NCI-H2171 (cell line): ENCODE data around the gene MAP3K7CL.

Experiments used
- DNase-seq: peaks from one replicate; lab custom pipeline; 2025; lab: John Stamatoyannopoulos, UW

Gene MAP3K7CL, protein sequence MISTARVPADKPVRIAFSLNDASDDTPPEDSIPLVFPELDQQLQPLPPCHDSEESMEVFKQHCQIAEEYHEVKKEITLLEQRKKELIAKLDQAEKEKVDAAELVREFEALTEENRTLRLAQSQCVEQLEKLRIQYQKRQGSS

DNA sequence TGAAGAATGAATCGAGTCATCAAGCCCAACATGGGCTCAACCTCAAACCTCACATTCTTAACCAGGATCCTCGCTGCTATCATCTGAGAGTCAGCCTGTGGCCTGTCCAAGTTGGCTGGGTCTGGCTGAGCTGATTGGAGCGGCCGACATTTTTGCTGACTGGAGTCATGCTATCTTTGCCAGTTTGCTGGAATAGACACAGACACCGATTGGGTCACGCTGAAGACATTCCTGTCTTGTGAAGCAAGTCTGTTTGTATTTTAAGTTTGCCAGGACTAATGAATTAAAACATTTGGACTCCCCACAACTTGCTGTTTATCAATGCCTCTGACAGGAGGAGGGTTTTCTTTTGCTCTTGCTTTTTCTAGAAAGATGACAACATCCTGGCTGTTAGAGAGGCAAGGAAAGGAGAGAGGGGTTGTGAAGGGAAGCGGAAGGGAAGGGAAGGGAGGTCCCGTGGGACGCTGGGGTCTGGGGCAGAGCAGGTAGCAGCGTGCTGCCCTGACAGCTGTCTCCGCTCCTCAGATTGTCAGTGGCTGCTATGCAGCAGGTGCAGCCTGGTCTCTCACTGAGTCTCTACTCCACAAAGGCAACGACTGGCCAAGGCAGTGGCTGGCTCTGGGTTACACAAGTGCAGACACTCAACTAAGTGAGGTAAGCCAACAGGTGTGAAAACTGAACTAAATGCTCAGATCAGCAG lies at the start of gene MAP3K7CL:
Gene MAP3K7CL, plus strand, starts transcription at position 375 of the 700 bp plus-strand sequence. CDS start 2,701 bp downstream, outside the sequence.
- DNase-seq, result peak; percentile 87

DNA sequence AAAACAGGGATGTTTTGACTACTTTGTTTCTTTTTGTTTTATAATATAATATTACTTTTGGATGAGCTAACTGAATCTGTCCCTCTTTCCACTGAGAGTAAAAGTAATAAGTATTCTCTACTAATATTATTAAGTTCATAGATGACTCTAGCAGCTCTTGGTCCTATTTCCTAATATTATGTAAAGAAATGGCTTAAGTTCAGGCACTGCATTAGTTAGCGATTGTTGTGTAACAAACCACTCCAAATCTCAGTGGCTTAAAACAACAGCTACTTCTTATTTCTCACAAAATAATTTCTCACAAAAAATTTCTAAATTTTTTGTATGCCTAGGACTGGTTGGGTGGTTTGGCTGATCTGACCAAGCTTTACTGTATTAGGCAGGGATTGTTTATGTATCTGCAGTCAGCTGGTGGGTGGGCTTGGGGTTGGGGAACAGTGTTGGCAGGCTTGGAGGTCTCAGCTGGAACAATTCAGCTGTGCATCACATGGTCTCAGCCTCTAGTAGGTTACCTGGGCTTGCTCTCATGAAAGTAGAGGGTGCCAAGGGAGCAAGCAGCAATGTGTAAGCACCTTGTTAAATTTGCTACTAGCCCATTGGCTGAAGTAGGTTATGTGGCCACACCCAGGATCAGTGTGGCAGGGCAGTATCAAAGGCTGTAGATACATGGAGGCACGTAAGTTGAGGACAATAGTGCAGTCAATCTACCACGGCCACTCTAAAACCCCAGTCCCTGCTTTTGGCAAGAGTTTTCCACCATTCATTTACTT lies 48.2 kb upstream of the MAP3K7CL start:
- no peak for DNase-seq

DNA sequence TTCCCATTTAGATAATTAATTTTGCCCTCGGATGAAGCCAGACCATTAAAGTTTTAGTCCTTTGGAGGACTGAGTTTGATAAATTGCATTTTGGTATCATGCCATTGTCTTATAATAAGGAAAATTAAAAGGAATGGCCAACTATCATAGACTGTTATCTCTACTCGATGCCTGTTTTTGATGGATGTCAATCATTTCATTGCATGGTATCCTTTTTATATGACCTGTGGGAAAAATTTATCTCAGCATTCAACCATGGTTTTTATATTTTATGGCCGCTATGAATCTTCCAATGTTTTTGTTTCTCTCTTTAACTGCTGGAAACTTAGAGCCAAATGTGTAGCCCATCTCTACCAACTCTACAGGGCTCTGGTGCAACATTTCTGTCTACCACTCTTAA lies 47.1 kb upstream of the MAP3K7CL start:
- DNase-seq, result no peak

DNA sequence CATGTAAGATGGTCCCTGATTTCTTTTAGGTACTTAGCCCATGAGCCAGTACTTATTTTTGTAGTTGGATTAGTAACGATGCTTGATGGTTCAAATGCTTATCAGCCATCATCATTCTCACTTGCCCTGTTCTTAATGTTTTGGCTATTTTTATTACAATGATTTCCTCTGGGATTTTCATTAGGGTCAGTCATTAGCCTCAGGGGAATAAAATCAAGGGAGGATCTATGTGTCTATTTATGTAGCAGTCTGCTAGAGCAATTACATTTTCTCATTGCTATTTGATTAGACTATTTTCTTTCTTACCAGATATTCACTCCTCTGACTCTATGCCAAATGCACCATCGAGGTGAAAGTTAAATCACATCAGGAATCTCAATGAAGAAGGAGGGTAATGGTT lies 46.1 kb upstream of the MAP3K7CL start:
- no peak for DNase-seq

DNA sequence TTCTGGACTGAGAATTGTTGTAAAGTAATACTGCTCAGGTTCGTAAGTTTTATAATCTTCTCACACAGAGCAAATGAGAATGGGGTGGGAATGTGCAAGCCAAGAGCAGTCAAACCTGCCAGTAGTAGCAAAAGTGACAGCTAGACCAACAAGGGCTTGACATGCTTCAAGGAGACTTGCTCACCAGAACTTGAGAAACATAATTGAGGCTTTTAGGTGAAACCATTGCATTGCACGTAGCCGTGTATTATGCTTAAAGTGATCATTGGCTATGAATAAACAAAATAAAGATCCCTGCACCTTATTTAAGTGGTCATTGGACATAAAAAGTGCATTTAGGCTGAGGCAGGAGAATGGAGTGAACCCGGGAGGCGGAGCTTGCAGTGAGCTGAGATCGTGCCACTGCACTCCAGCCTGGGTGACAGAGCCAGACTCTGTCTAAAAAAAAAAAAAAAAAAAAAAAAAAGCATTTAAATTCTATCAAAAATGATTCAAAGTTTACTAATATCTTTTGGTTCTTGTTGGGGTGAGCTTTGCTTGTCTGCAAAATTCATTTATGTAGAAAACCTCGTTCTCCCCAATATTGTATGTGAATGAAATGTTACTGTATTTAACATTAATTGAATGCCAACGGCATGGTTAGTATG lies 45.2 kb upstream of the MAP3K7CL start:
- DNase-seq, result no peak

DNA sequence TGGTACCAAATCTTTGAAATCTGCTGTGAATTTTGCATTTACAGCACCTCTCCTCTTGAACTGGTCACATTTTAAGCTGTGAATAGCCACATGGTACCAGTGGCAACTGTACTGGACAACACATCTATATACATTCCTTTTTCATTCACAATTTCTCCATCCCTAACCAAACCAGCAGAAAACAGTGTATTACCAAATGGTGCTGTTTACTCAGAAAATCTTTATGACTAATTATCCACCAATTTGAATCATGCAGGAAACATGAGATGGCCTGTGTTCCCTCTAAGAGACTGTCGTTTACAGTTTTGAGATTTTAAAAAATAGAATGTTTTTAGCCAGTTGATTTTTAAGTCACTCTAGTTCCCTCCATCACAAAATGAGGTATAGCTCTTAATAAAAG lies 39.4 kb upstream of the MAP3K7CL start:
- no peak for DNase-seq

DNA sequence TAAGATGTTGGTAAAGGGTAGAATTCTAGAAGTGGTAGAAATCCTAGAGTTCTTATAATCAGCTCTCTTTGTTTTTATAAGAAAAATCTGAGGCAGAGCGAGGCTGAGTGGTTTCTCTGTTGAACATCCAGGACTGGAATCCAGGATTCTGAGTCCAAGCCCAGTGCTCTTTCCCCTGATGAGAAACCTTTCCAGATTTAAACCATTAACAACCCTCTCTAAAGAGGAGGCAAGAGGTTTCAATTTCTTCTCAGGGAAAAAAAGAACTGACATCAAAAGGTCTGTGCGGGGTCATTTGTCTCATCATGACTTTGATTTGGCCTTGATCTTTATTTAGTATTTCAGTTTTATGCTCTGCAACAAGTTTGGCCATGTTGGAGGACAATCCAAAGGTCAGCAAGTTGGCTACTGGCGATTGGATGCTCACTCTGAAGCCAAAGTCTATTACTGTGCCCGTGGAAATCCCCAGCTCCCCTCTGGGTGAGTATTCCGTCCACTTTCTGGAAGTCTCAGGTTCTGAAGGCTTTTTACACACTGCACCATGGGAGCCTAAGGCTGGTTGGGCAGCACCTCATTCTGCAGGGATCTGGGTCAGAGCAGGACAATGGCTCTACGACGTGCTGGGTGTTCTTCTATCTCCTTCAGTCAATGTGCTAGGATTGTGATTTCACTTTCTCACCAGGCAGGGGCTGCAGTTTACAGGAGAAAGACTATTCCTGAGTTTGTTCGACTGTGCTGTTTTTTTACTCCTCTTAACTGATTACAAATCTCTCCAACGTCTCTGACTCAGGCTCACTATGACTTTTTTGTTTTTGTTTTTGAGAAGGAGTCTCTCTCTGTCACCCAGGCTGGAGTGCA lies 38.1 kb upstream of the MAP3K7CL start:
- DNase-seq, result no peak

DNA sequence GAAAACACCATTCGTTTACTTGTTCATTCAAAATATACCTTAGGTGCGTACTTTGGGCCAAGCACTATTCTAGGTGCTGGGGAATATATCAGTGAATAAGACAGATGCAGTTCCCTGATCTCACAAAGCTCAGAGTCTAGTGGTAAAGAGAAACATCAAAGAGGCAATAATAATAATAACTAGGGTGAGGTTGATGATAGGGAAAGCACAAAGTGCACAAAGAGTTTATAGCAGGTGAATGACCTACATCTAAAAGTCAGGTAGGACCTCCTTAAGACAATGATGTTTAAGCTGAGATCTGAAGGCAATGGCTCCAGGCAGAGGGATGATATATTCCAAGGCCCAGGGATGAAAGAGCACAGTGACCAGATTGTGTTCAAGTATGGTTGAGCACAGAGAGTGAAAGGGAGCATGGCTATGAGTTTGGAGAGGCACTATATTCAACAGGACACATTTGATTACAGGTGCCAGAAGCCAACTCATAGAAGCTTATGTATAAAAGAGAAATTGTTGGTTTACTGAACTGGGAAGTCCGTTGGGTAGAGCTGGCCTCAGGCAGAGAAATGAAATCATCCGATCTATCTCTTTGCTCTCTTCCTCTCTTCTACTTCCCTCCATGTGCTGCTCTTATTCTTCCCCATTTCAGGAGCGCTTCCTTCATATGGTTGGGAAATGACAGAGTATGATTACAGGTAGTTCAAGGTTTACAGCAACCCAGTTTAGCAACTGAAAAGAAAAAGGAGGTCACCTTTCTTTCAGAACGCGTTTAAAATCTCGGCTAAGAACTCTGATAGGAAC lies 34.0 kb upstream of the MAP3K7CL start:
- DNase-seq, result no peak

DNA sequence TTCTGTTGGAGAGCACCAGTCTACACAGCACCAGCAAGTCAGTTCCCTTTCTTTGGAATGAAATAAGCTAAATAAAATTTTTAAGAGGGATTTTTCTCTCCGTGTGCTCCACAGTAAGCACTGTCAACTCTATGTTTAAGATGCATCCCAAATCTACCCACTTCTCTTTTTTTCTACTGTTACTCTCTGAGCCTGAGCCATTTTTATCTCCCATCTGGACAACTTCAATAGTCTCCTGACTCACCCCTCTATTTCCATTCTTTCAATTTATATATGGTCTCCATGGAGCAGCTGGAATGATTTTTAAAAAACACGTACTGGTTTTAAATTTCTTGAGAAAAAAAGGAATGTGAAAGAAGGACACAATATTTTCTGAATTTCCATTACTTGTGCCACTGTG lies 32.3 kb upstream of the MAP3K7CL start:
- no peak for DNase-seq

DNA sequence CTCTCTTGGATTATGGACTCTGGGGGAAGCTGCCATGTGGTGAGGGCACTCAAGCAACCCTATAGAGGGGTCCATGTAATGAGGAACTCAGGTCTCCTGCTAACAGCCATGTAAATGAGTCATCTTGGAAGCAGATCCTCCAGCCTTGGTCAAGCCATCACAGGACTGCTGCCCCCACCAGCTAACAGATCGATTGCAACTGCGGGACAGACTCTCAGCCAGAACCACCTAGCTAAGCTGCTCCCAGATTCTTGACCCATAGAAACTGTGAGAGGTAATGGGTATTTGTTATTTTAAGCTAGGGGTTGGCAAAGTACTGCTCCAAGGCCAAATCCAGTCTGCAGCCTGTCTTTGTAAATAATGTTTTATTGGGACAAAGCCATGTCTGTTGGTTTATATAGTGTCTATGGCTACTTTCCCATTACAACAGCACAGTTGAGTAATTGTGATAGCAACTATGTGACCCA lies 27.6 kb upstream of the MAP3K7CL start:
- DNase-seq, result no peak

DNA sequence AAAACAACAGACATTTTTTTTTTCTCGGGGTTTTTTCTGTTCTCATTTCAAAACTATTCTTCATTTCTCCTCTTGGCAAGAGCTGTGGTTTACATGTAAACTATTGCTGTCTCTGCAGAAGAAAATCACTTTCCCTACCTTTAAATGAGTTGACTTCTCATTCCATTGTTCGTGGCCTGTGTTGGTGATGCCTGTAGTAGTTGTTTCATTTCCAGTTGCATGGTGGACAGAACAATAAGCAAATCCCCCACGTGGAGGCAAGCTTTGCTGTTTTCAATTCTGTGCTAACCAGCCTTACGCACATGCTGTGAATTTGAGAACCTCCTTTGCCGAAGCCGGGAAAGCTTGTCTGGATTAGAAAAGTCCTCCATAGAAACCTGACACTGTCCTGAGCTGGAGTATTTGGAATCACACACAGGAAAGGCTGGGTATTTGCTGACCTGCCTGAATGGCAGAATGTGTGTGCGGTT lies 26.2 kb upstream of the MAP3K7CL start:
- DNase-seq, result no peak

DNA sequence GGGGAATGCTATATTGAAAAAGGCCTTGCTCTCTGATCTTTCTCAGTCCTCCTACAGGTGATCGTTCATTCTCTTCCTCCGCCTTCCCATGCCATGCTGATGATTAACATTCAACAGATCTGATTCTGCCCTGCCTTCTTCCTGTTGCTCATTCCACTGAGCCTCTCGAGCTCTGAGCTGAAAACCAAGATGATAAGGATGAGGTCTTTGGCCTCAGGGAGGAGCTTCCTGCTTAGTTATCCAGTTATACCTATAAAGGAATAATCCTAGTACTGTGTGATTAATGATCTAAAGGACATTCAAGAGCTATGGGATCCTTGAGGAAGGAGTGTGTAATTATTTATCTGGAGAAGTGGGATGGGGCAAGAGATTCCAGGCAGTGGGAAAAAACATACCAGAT lies 25.2 kb upstream of the MAP3K7CL start:
- DNase-seq, result no peak

DNA sequence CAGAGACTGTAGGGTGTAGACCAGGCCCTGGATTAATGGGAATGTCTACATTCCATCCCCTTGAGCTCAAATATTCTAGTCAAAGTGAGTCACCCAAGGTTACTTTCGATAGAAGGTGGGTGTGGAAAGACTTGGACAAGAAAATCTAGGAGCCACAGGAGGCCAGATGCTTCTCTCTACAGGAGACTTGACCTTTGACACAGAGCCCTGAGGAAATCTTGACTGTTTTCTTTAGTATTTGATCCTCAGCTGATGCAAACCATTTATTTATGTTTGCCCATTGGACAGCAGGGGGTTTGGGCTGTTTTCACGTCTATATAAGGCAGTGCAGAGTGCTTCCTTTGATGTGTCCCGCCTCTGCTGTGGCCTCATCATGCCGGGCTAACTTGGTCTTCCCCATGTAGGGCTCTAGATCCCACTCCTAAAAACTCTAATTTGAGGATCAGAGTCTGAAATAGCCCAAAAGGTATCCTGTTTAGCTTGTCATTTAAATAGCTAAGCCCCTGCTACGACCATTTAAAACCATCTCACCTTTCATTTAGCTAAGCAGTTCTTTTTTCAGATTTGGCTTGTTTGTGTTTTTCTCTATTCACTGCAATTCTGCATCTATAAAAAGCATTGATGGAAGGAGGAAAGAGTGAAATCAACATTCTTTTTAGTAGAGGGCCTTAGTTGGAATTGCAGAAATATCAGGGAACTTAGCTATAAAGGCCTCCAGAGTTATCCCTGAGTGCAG lies 15.5 kb upstream of the MAP3K7CL start:
- DNase-seq, result no peak

DNA sequence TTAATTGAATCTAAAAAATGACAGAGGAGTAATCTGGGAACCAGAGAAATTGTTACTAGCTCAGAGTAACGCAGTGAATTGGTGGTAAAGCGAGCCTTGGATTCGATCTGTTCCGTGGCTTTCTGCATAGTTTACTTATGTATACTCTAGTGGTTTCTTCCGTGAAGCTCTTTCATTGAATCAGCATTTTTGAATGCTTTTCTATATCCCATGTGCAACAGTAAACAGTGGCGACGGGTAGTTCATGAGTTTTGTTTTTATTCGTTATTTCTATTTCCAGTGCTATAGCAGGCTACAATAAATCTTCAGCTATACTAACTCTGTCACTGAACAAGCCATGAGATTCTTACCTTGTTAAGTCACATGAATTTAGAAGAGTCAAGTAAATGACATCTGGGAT lies 14.5 kb upstream of the MAP3K7CL start:
- no peak for DNase-seq

DNA sequence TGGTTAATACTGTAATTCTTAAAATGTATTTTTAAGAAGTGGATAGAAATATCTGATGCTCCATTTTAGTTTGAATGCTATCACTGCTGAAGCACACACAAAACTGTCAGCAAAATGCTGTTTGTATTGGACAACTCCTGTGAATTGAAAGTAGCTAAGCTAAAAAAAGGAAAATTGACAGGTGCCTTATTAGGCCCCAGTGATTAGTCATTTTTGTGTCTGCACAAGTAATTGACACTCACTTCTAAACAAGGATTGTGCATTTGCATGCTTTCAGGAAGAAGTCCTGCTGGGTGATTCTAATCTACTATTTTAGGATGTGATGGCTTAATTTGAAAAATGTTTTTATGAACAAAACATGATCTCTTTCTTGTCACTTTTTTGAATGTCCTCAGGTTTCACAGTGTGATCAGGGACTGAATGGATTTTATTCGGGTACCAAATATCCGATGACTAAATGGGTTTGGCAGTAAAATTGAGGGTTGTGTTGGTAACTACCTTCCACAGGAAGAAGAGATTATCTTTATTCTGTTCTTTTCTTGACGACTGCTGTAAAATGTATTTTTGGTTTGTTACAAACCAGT lies 13.0 kb upstream of the MAP3K7CL start:
- DNase-seq, result no peak

DNA sequence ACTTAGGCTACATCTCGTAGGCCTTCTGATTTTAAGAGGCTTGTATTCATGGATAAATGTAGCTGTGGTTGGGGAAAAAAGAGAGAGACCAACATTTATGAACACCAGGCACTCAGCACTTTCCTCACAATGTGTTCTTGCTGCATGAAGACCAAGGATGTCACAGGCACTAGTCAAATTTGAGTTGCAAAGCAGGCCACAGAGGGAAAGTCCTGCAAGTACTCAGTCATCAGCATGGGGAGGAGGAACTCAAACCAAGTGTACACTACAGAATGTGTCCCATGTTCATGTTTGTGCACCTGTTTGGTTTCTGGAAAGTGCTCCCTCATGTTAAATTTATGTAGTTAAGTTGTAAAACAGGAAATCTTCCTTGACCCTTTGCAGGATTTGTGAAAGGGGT lies 8.7 kb upstream of the MAP3K7CL start:
- no peak for DNase-seq

DNA sequence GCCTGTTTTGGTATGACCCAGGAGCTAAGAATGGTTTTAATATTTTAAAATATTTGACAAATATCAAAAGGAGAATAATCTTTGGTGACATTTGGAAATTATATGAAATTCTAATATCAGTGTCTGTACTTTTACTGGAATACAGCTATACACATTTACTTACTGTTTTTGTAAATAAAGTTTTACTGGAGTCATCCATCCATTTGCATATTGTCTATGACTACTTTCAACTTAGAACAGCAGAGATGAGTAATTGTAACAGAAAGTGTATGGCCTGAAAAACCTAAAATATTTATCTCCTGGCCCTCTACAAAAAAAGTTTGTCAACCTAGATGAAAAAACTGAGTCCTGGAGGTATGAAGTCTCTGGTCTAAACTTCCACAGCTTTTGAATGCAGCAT lies 5.8 kb upstream of the MAP3K7CL start:
- no peak for DNase-seq

DNA sequence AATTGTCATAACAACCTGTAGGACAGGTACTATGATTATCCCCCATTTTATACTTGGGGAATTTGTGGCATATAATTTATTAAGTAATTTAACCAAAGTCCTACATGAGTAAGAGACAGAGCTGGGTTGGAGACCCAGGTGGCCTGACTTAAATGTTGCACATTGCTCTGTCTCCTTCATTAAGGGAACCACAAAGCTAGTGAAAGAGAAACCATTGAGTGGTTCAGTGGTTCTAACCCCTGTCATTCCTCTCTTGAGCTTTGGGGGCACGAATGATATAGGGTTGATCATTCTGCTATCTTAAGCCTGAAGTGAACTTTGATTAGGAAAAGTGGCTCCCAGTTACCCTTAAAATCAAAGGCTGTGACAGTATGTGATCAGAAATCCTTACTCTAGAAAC lies 5.3 kb upstream of the MAP3K7CL start:
- no peak for DNase-seq

DNA sequence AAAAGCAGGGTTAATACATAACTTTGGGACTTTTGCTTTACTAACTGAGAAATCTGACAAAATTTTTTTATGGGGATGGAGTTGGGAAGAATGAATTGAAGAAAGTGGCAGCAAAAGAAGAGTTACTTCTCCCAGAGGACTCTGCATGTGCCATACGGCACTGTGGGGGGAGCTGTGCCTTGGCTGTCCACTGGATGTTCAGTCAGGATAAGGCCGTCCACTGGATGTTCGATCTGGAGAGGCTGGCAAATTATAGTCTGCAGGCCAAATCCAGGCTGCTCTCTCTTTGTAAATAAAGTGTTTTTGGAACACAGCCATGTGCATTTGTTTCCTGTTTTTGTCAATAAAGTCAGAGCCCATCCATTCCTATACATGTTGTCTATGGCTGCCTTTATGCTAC lies 4.5 kb upstream of the MAP3K7CL start:
- no peak for DNase-seq

DNA sequence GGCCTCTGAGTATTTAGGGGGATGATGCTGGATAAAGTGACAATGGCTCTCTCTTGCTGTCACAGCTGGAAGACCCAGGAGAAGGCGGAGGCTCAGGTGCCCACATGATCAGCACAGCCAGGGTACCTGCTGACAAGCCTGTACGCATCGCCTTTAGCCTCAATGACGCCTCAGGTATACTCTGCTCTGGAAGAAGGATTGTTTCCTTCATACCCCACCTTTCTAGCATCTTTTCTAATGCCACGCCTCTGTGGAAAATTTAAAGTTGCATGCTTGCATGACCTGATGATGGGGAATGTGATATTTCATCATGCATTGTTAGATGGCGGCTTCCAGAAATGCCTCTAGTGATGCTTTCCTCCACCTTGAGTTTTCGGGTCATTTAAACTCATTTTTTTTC lies 2.8 kb downstream of the MAP3K7CL start:
- DNase-seq, result no peak
